ENCODE measurements around the gene MYO5A.

- TF ChIP-seq POLR2A (IDR thresholded peaks at IDR 0.05) (no peak), CTCF (IDR thresholded peaks at IDR 0.05) (no peak)
Observed at GRCh38 chr15:52492132-52492531, 36.5 kb downstream of the MYO5A start.
